Measurements from ENCODE around the gene ZNF653. TPM values are rescaled to one million over a fixed set of nuclear protein-coding genes. Genes with fewer than 3 reads are reported as not detected.
"Not testable (repeated sequence)": the region's sequence is repeated elsewhere in the genome, so short reads cannot be mapped to it uniquely, and the experiment has no call there.

The ZNF653 gene
- total RNA-seq, 1 donor, result 5.9 TPM

DNA sequence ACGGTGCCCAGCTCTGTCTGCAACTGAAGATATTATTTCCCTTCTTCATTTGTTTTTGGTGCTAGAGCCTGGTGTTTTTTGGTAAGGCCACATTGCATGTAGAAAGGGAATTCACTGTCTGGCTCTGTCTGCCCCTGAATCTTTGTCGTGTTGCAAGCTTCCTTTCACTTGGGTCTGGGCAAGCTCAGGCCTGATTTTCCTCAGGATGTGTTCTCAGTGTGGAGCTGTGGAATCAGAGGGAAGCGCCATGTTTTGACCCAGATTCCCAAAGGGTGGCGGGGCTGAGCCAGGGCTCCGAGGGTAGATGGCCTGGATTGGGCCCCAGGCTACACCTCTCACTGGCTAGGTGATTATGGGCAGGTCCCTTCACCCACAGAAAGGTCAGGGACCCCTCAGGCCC is 61.6 kb downstream of the ZNF653 start:
- no peak for DNase-seq (ENCODE audit: low read depth)
- no peak overlapping the region for H3K4me3 ChIP-seq (ENCODE audit: low read depth, low read length)
- TF ChIP-seq, protein P1, sequence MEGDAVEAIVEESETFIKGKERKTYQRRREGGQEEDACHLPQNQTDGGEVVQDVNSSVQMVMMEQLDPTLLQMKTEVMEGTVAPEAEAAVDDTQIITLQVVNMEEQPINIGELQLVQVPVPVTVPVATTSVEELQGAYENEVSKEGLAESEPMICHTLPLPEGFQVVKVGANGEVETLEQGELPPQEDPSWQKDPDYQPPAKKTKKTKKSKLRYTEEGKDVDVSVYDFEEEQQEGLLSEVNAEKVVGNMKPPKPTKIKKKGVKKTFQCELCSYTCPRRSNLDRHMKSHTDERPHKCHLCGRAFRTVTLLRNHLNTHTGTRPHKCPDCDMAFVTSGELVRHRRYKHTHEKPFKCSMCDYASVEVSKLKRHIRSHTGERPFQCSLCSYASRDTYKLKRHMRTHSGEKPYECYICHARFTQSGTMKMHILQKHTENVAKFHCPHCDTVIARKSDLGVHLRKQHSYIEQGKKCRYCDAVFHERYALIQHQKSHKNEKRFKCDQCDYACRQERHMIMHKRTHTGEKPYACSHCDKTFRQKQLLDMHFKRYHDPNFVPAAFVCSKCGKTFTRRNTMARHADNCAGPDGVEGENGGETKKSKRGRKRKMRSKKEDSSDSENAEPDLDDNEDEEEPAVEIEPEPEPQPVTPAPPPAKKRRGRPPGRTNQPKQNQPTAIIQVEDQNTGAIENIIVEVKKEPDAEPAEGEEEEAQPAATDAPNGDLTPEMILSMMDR (IDR thresholded peaks at IDR 0.05; ENCODE audit: insufficient read depth, low read length), result no peak

DNA sequence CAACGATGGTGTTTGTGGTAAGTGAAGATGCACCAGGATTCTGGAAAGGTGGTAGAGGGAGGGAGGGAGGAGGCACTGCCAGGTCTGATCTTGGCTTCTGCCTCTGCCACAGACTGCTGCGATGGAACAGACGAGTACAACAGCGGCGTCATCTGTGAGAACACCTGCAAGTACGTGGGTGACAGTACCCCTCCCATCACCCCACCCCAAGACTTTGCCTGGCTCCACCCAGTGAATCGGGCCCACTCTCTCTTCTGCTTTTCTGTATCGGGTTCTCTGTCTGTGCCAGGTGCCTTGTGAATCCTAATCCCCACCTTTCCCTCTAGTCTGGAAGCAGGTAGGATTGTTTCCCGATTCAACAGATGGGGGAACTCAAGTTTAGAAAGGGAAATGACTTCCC is 67.7 kb downstream of the ZNF653 start:
- no peak for DNase-seq (ENCODE audit: low read depth)
- TF ChIP-seq, protein P1 (IDR thresholded peaks at IDR 0.05; ENCODE audit: insufficient read depth, low read length), result no peak
- no peak overlapping the region for H3K4me3 ChIP-seq (ENCODE audit: low read depth, low read length)

DNA sequence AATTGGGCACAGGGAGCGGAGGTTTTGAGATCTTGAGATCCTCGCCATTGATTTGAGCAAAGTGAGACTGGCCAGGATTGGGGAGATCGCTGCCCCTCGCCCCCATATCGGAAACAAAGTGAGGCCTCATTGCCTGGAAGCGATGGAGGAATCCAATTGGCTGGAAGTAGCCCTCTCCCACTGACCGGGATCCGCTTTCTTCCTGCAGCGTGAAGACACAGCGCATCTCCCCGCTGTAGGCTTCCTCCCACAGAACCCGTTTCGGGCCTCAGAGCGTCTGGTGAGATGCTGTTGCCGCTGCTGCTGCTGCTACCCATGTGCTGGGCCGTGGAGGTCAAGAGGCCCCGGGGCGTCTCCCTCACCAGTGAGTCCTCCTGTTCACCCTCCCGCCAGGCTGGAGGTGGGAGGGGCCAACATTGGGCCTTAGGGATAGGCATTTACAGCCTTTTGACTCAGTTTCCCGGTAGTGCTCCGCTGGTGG is 69.8 kb downstream of the ZNF653 start:
- peak overlapping the region; percentile 94 for H3K4me3 ChIP-seq (ENCODE audit: low read depth, low read length)
- DNase-seq (ENCODE audit: low read depth), result no peak
- TF ChIP-seq, protein P1 (IDR thresholded peaks at IDR 0.05; ENCODE audit: insufficient read depth, low read length), result no peak

DNA sequence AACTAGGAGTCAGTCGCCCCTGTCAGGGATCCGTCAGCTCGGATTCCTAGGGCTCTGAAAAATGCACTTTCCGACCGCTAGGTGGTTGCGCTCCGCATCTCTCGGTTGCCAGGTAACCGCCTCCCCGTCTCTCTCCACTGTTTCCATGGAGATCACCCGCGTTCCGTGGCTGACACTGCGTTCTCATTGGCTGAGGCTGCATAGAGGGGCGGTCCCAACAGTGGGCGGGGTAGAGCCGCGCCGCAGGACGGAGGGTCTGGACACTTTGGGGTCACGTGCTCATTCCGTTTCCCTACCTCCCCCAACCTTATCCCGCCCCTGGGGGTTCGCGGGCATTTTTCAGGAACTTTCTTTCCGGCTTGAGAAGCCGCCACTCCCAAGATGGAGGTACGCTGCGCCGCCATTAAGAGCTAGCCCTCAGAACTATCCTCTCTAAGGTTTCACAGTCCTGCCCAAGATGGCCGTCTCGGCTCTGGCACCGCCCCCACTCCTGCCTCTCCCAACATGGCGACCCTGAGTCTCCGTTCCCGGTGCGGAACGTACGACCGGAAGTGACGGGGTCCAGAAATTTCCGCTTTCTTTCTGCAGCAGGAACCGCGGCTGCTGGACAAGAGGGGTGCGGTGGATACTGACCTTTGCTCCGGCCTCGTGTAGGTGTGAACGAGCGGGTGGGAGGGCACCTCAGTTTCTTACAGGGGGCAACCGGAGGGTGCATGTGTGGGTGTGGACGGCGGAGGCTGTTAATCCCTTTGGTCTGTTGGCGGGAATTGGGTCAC is 70.4 kb downstream of the ZNF653 start, which contains the start of the genes ODAD3 and PRKCSH:
Gene ODAD3 (minus strand): TSS at position 65 of the 776 bp plus-strand sequence. CDS start 105 bp downstream, outside the sequence.
Gene PRKCSH (plus strand): TSS at position 579 of the 776 bp plus-strand sequence. CDS start 483 bp downstream, outside the sequence.
- peak; percentile 100 for DNase-seq (ENCODE audit: low read depth)
- H3K4me3 ChIP-seq (ENCODE audit: low read depth, low read length), result peak within 1 kb of the TSS; percentile 94
- TF ChIP-seq, protein P1 (IDR thresholded peaks at IDR 0.05; ENCODE audit: insufficient read depth, low read length), result peak; percentile 92

DNA sequence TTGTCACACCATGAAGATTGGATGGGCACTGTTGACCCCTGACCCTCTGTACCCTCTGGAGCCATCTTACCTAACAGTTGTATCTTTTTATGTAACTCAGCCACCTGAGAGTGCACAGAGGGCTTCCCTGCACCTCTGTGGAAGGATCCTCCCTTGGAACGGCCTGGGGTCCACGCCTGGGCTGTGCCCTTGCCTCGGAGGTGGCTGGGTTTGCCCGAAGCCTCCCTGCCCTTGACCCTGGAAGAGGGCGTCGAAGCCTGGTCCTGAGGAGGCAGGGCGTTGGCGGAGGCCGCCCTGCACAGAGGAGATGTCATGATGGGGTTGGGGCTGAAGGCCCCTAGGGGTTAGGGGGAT is 71.0 kb downstream of the ZNF653 start:
- TF ChIP-seq, protein P1 (IDR thresholded peaks at IDR 0.05; ENCODE audit: insufficient read depth, low read length), result no peak
- peak overlapping the region; percentile 64 for H3K4me3 ChIP-seq (ENCODE audit: low read depth, low read length)
- no peak for DNase-seq (ENCODE audit: low read depth)

DNA sequence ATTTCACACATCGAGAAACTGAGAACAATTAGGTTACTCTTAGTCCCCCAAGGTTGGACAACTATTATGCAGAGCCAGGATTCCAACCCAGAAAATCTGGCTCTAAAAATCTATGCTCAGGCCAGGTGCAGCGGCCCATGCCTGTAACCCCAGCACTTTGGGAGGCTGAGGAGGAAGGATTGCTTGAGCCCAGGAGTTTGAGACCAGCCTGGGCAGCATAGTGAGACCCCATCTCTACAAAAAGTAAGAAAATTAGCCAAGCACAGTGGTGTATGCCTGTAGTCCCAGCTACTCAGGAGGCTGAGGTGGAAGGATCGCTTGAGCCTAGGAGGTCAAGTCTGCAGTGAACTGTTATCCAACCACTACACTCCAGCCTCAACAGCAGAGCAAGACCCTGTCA is 72.1 kb downstream of the ZNF653 start:
- H3K4me3 ChIP-seq (ENCODE audit: low read depth, low read length); DNase-seq (ENCODE audit: low read depth): not testable (repeated sequence)

Small RNAs within 50 kb of the gene (small RNA-seq; reads per million reads assigned to genes)
- gene MIR7974 (0.19 reads per million), gene RN7SL833P (not detected)

Other genes with a start within 250 kb of the ZNF653 start
- gene DOCK6, start 243.3 kb downstream of the ZNF653 start, total RNA-seq (ENCODE audit: low replicate concordance), result 13.6 and 19.7 TPM in 2 replicates
- not detected in 2 replicates for gene TSPAN16, start 209.7 kb downstream of the ZNF653 start, total RNA-seq (ENCODE audit: low replicate concordance)
- 9.4 and 16.3 TPM in 2 replicates for gene RAB3D, start 166.2 kb downstream of the ZNF653 start, total RNA-seq (ENCODE audit: low replicate concordance)
- 56.8 and 79.6 TPM in 2 replicates for gene TMEM205, start 159.6 kb downstream of the ZNF653 start, total RNA-seq (ENCODE audit: low replicate concordance)
- 12.2 and 13.2 TPM in 2 replicates for gene CCDC159, start 159.3 kb downstream of the ZNF653 start, total RNA-seq (ENCODE audit: low replicate concordance)
- 9.4 and 14.3 TPM in 2 replicates for gene PLPPR2, start 150.4 kb downstream of the ZNF653 start, total RNA-seq (ENCODE audit: low replicate concordance)
- 0.41 and 0.45 TPM in 2 replicates for gene SWSAP1, start 131.2 kb downstream of the ZNF653 start, total RNA-seq (ENCODE audit: low replicate concordance)
- 8.3 and 11.4 TPM in 2 replicates for gene EPOR, start 121.5 kb downstream of the ZNF653 start, total RNA-seq (ENCODE audit: low replicate concordance)
- gene RGL3, start 86.5 kb downstream of the ZNF653 start, total RNA-seq (ENCODE audit: low replicate concordance), result 0.41 and 2.3 TPM in 2 replicates
- 0.08 and 0.45 TPM in 2 replicates for gene ODAD3, start 70.7 kb downstream of the ZNF653 start, total RNA-seq (ENCODE audit: low replicate concordance)
- gene PRKCSH, start 70.2 kb downstream of the ZNF653 start, total RNA-seq (ENCODE audit: low replicate concordance), result 113 and 115 TPM in 2 replicates
- 0.45 TPM in 1 of 2 replicates, not detected in the other for gene ELAVL3, start 24.8 kb downstream of the ZNF653 start, total RNA-seq (ENCODE audit: low replicate concordance)
- gene ECSIT, start 23.3 kb upstream of the ZNF653 start, total RNA-seq (ENCODE audit: low replicate concordance), result 26.3 and 35.5 TPM in 2 replicates
- 2.2 and 4.2 TPM in 2 replicates for gene CNN1, start 33.0 kb upstream of the ZNF653 start, total RNA-seq (ENCODE audit: low replicate concordance)
- gene ELOF1, start 53.4 kb upstream of the ZNF653 start, total RNA-seq (ENCODE audit: low replicate concordance), result 17.9 and 33.5 TPM in 2 replicates
- 0.09 and 1.4 TPM in 2 replicates for gene ACP5, start 71.8 kb upstream of the ZNF653 start, total RNA-seq (ENCODE audit: low replicate concordance)
- 11.7 and 17.3 TPM in 2 replicates for gene ZNF627, start 91.6 kb upstream of the ZNF653 start, total RNA-seq (ENCODE audit: low replicate concordance)
- gene ZNF823, start 233.1 kb upstream of the ZNF653 start, total RNA-seq (ENCODE audit: low replicate concordance), result 2.6 and 4.1 TPM in 2 replicates